ENCODE data around the gene EGFR.

The EGFR gene

DNA sequence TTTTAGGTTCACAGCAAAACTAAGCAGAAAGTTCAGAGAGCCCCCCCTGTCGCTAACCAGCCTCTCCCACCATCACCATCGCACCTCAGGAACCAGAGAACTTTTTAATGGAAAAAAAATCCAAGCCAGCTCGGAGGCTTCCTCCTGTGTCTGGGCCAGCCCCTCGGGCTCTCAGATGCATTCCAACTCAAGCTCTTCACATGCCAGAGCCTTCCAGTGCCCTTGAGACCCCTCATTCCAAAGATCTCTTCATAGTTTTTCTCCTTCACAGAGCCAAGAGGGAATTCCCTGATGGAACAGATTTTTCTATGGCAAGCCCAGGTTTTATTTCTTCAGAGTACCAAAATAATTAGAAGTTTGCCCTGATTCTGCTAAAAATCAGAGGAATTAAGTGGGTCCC lies 192.9 kb downstream of the EGFR start:
- TF ChIP-seq, protein P1, sequence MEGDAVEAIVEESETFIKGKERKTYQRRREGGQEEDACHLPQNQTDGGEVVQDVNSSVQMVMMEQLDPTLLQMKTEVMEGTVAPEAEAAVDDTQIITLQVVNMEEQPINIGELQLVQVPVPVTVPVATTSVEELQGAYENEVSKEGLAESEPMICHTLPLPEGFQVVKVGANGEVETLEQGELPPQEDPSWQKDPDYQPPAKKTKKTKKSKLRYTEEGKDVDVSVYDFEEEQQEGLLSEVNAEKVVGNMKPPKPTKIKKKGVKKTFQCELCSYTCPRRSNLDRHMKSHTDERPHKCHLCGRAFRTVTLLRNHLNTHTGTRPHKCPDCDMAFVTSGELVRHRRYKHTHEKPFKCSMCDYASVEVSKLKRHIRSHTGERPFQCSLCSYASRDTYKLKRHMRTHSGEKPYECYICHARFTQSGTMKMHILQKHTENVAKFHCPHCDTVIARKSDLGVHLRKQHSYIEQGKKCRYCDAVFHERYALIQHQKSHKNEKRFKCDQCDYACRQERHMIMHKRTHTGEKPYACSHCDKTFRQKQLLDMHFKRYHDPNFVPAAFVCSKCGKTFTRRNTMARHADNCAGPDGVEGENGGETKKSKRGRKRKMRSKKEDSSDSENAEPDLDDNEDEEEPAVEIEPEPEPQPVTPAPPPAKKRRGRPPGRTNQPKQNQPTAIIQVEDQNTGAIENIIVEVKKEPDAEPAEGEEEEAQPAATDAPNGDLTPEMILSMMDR (IDR thresholded peaks at IDR 0.05; ENCODE audit: insufficient read depth, low read length, poor library complexity, severe bottlenecking) = no peak
- no peak for TF ChIP-seq EZH2phosphoT487 (conservative IDR thresholded peaks at IDR 0.05; ENCODE audit: low read length)
- no peak overlapping the region for H3K27ac ChIP-seq (ENCODE audit: low read depth, low read length)
- no peak overlapping the region for H2AFZ ChIP-seq (ENCODE audit: low read depth, low read length, severe bottlenecking)
- H3K9me3 ChIP-seq (ENCODE audit: insufficient read depth, low read length) = no peaks in the 10 kb centered on the region
- no peak overlapping the region for H3K9ac ChIP-seq (ENCODE audit: low read length)
- peaks cover 2% of the 10 kb centered on the region; the same call in 1 of the 2 replicates for H4K20me1 ChIP-seq (ENCODE audit: low read depth, low read length)
- H3K79me2 ChIP-seq (ENCODE audit: insufficient read depth, low read length) = no peaks in the 10 kb centered on the region
- no peaks in the 10 kb centered on the region for H3F3A ChIP-seq (ENCODE audit: insufficient read depth)
- H3K36me3 ChIP-seq (ENCODE audit: low read length) = no peaks in the 10 kb centered on the region
- no peak overlapping the region for H3K4me3 ChIP-seq (ENCODE audit: insufficient read depth, low read length, poor library complexity, severe bottlenecking)
- H3K4me2 ChIP-seq (ENCODE audit: low read depth, low read length, poor library complexity, severe bottlenecking) = no peak overlapping the region
- H3K27me3 ChIP-seq (ENCODE audit: low read length) = no peaks in the 10 kb centered on the region
- H3K9me2 ChIP-seq (replicated peaks; ENCODE audit: insufficient read depth, low read length) = no peaks in the 10 kb centered on the region

DNA sequence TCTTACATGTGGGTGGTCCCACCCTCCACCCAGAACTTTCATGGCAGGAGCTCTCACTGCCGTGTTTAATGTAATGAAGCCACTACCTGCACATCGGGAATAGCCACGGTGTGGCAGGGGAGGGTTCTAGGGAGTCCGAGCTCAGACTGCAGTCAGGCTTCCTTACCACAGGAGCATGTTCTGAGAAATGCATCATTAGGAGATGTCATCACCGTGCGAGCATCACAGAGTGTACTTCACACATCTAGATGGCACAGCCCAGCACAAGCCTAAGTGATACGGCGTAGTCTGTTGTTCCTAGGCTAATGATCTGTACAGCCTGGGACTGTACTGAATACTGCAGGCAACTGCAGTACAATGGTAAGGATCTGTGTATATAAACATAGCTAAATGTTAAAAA lies 193.4 kb downstream of the EGFR start:
- H3K79me2 ChIP-seq (ENCODE audit: insufficient read depth, low read length) = no peaks in the 10 kb centered on the region
- H3K27ac ChIP-seq (ENCODE audit: low read depth, low read length) = no peak overlapping the region
- H2AFZ ChIP-seq (ENCODE audit: low read depth, low read length, severe bottlenecking) = no peak overlapping the region
- H3K9me3 ChIP-seq (ENCODE audit: insufficient read depth, low read length) = no peaks in the 10 kb centered on the region
- no peaks in the 10 kb centered on the region for H3K27me3 ChIP-seq (ENCODE audit: low read length)
- no peak overlapping the region for H3K4me2 ChIP-seq (ENCODE audit: low read depth, low read length, poor library complexity, severe bottlenecking)
- TF ChIP-seq, protein P1 (IDR thresholded peaks at IDR 0.05; ENCODE audit: insufficient read depth, low read length, poor library complexity, severe bottlenecking) = no peak
- peaks cover 4% of the 10 kb centered on the region; the same call in 1 of the 2 replicates for H4K20me1 ChIP-seq (ENCODE audit: low read depth, low read length)
- H3K9me2 ChIP-seq (replicated peaks; ENCODE audit: insufficient read depth, low read length) = no peaks in the 10 kb centered on the region
- no peaks in the 10 kb centered on the region for H3F3A ChIP-seq (ENCODE audit: insufficient read depth)
- H3K36me3 ChIP-seq (ENCODE audit: low read length) = no peaks in the 10 kb centered on the region
- no peak overlapping the region for H3K9ac ChIP-seq (ENCODE audit: low read length)
- no peak overlapping the region for H3K4me3 ChIP-seq (ENCODE audit: insufficient read depth, low read length, poor library complexity, severe bottlenecking)

DNA sequence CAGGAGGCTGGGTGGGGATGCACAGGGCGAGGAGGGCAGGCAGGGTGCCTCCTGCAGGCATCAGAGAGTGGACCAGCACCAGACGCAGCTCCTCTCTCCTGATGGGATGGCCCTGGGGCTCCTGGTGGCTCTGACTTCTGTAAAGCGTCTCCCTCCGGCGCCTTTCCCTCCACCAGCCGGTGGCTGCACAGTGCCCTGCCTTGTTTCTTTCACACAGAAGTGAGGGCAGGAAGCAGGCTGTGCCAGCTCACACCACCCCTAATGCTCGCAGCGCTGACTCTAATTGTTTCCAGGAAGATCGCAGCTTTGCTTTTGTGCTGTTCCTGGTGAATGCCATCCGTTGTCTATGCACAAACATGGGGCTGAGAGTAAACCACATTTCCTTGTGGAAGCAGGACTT lies 194.0 kb downstream of the EGFR start:
- Histone ChIP-seq H3F3A (ENCODE audit: insufficient read depth) (no peaks in the 10 kb centered on the region), H3K4me3 (ENCODE audit: insufficient read depth, low read length, poor library complexity, severe bottlenecking) (no peak overlapping the region), H4K20me1 (ENCODE audit: low read depth, low read length) (peaks cover 4% of the 10 kb centered on the region; the same call in 1 of the 2 replicates), H3K9me3 (ENCODE audit: insufficient read depth, low read length) (no peaks in the 10 kb centered on the region), H3K27me3 (ENCODE audit: low read length) (no peaks in the 10 kb centered on the region), H3K79me2 (ENCODE audit: insufficient read depth, low read length) (no peaks in the 10 kb centered on the region), H3K36me3 (ENCODE audit: low read length) (no peaks in the 10 kb centered on the region), H2AFZ (ENCODE audit: low read depth, low read length, severe bottlenecking) (no peak overlapping the region), H3K9ac (ENCODE audit: low read length) (no peak overlapping the region), H3K9me2 (replicated peaks; ENCODE audit: insufficient read depth, low read length) (no peaks in the 10 kb centered on the region), H3K4me2 (ENCODE audit: low read depth, low read length, poor library complexity, severe bottlenecking) (no peak overlapping the region), H3K27ac (ENCODE audit: low read depth, low read length) (no peak overlapping the region)
- TF ChIP-seq, protein P1 (IDR thresholded peaks at IDR 0.05; ENCODE audit: insufficient read depth, low read length, poor library complexity, severe bottlenecking) = no peak
- no peak for TF ChIP-seq EZH2phosphoT487 (conservative IDR thresholded peaks at IDR 0.05; ENCODE audit: low read length)
